ENCODE measurements around the gene EDEM2.
"Not testable (repeated sequence)": the region's sequence is repeated elsewhere in the genome, so short reads cannot be mapped to it uniquely, and the experiment has no call there.

The EDEM2 gene

DNA sequence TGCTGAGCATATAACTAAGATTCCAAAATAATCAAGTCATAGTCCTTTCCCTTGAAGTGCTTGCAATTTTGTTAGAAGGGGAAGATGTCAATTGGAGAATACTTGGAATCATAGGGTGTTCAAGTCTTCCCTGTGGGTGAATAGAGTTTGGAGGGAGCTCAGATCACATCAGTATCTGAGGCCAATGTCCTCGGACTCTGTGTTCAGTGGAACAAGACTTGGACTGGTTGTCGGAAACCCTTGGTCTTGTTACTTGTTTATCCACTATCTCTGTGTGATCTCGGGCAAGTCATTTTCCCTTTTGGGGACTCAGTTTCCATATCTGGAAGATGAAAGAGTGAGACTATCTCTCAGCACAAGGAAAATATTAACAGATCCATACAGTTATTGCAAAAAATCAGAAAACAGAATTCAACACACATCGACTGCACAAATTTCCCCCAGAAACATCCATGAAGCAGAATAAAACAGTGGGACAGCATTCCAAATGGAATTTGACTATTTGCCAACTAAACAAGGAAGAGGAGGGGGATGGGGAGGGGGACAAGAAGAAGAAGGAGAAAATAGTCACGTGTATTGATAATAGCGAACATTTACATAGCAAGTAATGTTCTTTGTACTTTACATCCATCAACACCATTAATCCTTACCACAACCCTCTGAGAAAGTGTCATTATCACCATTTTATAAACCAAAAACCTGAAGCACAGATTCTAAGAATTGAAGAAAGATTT lies 3.9 kb upstream of the EDEM2 start:
- Histone ChIP-seq H3K27me3 (ENCODE audit: insufficient read depth, low read depth, severe bottlenecking) (no peaks in the 10 kb centered on the region), H3K27ac (no peak overlapping the region), H3K9me3 (ENCODE audit: severe bottlenecking) (peaks cover 2% of the 10 kb centered on the region), H3K4me3 (ENCODE audit: low read depth, low read length) (no peak overlapping the region), H3K36me3 (no peaks in the 10 kb centered on the region)
- DNase-seq: no peak
- TF ChIP-seq, protein P1, sequence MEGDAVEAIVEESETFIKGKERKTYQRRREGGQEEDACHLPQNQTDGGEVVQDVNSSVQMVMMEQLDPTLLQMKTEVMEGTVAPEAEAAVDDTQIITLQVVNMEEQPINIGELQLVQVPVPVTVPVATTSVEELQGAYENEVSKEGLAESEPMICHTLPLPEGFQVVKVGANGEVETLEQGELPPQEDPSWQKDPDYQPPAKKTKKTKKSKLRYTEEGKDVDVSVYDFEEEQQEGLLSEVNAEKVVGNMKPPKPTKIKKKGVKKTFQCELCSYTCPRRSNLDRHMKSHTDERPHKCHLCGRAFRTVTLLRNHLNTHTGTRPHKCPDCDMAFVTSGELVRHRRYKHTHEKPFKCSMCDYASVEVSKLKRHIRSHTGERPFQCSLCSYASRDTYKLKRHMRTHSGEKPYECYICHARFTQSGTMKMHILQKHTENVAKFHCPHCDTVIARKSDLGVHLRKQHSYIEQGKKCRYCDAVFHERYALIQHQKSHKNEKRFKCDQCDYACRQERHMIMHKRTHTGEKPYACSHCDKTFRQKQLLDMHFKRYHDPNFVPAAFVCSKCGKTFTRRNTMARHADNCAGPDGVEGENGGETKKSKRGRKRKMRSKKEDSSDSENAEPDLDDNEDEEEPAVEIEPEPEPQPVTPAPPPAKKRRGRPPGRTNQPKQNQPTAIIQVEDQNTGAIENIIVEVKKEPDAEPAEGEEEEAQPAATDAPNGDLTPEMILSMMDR (IDR thresholded peaks at IDR 0.05; ENCODE audit: low read depth, low read length): no peak

DNA sequence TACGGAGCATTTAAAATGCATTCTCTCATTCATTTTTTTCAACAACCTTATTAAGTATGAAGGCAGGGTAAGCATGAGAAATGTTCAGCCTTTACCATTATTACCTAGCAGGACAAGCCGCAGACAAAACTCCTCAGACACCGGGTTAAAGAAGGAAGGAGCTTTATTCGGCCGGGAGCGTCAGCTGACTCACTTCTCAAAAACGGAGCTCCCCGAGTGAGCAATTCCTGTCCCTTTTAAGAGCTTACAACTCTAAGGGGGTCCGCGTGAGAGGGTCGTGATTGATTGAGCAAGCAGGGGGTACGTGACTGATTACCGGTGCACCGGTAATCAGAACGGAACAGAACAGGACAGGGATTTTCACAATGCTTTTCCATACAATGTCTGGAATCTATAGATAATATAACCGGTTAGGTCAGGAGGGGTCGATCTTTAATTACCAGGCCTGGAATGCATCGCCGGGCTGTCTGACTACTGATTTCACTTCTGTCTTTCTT lies 487 bp upstream of the EDEM2 start:
- not testable (repeated sequence) for H3K27me3 ChIP-seq (ENCODE audit: insufficient read depth, low read depth, severe bottlenecking); H3K36me3 ChIP-seq; DNase-seq; H3K9me3 ChIP-seq (ENCODE audit: severe bottlenecking)
- Histone ChIP-seq H3K27ac (peak overlapping the region; percentile 7), H3K4me3 (ENCODE audit: low read depth, low read length) (peak overlapping the region; percentile 81)

DNA sequence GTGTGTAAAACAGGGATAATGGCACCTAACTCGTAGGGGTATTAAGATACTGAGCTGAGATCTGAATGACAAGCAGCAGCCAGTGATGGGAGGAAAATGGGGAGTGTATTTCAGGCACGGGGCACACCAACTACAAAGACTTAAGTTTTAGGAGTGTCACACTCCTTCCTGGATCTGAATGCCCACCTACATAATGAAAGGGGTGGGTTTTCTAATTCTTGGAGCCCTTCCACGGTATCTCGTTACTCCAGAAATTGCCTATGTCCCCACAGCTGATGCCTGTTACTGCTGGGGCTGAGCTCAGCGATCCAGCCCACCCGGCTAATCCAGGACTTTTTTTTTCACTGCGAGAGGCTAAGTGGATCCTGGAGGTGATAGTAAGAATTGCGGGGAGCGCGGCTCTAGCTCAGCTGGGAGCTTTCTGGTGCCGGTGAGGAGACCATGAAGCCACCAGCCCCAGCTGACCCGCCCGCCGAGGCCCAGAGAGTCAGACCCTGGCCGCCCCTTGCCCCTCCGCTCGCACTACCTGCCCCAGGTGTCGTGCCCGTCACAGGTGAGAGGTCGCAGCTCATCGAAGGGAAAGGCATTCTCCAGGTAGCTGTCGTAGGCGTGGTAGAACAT lies 727 bp downstream of the EDEM2 start:
- no peaks in the 10 kb centered on the region for H3K36me3 ChIP-seq

DNA sequence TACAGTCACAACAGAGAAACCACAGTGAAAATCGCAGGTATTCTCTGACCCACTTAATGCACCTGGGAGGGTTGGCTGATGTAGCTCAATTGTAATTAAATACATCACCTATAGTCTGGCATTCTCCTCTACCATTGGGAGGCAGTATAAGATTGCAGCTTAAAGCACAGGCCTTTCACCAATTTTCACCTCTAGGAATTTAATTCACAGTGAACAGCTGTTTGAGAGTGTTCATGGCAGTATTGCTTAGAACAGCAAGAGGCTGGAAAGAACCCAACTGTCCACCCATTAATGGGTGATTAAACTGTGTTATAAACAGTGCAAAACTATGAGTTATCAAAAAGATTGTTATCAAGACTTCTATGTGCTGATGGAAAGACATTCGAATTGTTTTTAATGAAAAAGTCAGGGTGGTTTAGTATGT lies 2.0 kb downstream of the EDEM2 start:
- DNase-seq: peak; percentile 16

More for the DNA sequence above, 727 bp downstream of the EDEM2 start:
- Histone ChIP-seq H3K27ac (peak overlapping the region; percentile 35), H3K27me3 (ENCODE audit: insufficient read depth, low read depth, severe bottlenecking) (no peaks in the 10 kb centered on the region), H3K4me3 (ENCODE audit: low read depth, low read length) (peak overlapping the region; percentile 81), H3K9me3 (ENCODE audit: severe bottlenecking) (no peaks in the 10 kb centered on the region)
- TF ChIP-seq, protein P1 (IDR thresholded peaks at IDR 0.05; ENCODE audit: low read depth, low read length): no peak
- peak; percentile 51 for DNase-seq

DNA sequence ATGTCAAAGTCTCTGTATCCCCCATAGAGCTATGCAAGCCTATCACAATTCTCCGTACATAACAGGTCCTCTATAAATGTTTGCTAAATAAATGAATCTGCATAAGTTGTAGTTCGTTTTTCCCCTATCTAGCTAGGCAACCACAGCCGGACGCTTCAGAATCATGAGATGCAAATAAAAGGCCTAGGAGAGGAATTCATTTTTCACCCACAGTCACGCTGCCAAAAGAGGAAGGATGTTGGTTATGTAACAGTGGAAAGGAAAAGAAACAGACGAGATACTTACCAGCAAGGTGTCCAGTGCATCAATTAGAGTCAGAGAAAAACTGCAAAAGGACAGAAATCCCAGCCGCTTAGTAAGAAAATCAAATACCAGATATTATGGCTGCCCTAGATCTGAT lies 2.4 kb downstream of the EDEM2 start:
- Histone ChIP-seq H3K9me3 (ENCODE audit: severe bottlenecking) (no peaks in the 10 kb centered on the region), H3K36me3 (no peaks in the 10 kb centered on the region), H3K4me3 (ENCODE audit: low read depth, low read length) (no peak overlapping the region), H3K27me3 (ENCODE audit: insufficient read depth, low read depth, severe bottlenecking) (no peaks in the 10 kb centered on the region), H3K27ac (no peak overlapping the region)
- no peak for DNase-seq
- TF ChIP-seq, protein P1 (IDR thresholded peaks at IDR 0.05; ENCODE audit: low read depth, low read length): no peak

More for the DNA sequence above, 2.0 kb downstream of the EDEM2 start:
- Histone ChIP-seq H3K27me3 (ENCODE audit: insufficient read depth, low read depth, severe bottlenecking) (no peaks in the 10 kb centered on the region), H3K27ac (no peak overlapping the region), H3K36me3 (no peaks in the 10 kb centered on the region), H3K4me3 (ENCODE audit: low read depth, low read length) (no peak overlapping the region), H3K9me3 (ENCODE audit: severe bottlenecking) (no peaks in the 10 kb centered on the region)
- TF ChIP-seq, protein P1 (IDR thresholded peaks at IDR 0.05; ENCODE audit: low read depth, low read length): peak; percentile 63

DNA sequence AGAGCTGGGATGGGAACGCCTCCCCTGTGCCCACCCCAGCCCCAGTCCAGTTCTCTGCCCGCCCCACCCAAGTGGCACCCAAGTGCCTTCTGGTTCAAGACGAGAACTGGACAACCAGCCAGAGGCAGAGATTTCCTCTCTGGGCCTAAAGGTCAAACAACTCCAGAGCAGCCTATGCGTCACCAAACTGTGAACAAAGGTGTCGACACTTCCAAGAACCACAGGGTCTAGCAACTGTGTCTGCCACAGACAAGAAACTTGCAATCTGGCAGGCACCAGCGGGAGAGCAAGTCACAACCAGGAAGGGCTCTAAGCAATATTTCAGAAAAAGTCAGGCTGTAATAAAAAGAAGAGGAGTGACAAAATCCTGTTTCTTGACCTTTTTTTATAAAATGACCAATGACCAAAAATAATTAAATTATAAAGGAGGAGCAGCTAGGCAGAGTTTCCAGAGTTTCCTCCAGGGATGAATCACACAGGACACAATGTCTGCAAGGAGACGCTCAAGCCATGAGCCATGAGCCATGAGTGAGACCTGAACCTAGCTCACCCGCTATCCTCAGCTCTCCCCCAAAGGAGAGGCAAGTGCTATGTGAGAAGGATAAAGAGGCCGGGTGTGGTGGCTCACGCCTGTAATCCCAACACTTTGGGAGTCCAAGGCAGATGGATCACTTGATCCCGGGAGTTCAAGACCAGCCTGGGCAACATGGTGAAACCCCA lies 11.1 kb downstream of the EDEM2 start:
- Histone ChIP-seq H3K27ac (no peak overlapping the region), H3K9me3 (ENCODE audit: severe bottlenecking) (no peaks in the 10 kb centered on the region), H3K36me3 (no peaks in the 10 kb centered on the region), H3K27me3 (ENCODE audit: insufficient read depth, low read depth, severe bottlenecking) (no peaks in the 10 kb centered on the region), H3K4me3 (ENCODE audit: low read depth, low read length) (no peak overlapping the region)
- DNase-seq: no peak
- TF ChIP-seq, protein P1 (IDR thresholded peaks at IDR 0.05; ENCODE audit: low read depth, low read length): no peak
